CD4-positive, alpha-beta T cell treated with Interleukin-4 for 1 hour (primary cell): ENCODE results near the gene MCTS1.
A peak's percentile ranks its signal among the peaks of the same experiment; 100 is the strongest.
"Not testable (repeated sequence)": the region's sequence is repeated elsewhere in the genome, so short reads cannot be mapped to it uniquely, and the experiment has no call there.

Experiments used
- DNase-seq, 2 donors: peaks; one replicate each; pipeline ENCODE4 v3.0.0-alpha.2; 2020 to 2022

Gene MCTS1

GRCh38 chrX:120629667-120630537 lies 26.0 kb downstream of the MCTS1 start, which contains the start of gene C1GALT1C1:
Gene C1GALT1C1, minus strand, starts transcription at chrX:120630054. Its CDS starts 2,888 bp downstream, at chrX:120627166.
- peak; percentile 94 for DNase-seq

- DNase-seq = no peak
Observed at GRCh38 chrX:120638619-120639018, 34.7 kb downstream of the MCTS1 start.

GRCh38 chrX:120642871-120643270 lies 39.0 kb downstream of the MCTS1 start:
- no peak for DNase-seq

- no peak for DNase-seq
Observed at GRCh38 chrX:120647127-120647526, 43.2 kb downstream of the MCTS1 start.

GRCh38 chrX:120652256-120652655 lies 48.4 kb downstream of the MCTS1 start:
- not testable (repeated sequence) for DNase-seq

- DNase-seq = no peak
Observed at GRCh38 chrX:120653000-120653399, 49.1 kb downstream of the MCTS1 start.

- DNase-seq = no peak
Observed at GRCh38 chrX:120660637-120661036, 56.7 kb downstream of the MCTS1 start.
